Measurements from ENCODE around the gene SORCS1.

The SORCS1 gene

GRCh38 chr10:106982268-106982667 lies 182.2 kb downstream of the SORCS1 start:
- Mint-ChIP-seq H3K36me3 (ENCODE audit: insufficient read depth) (no peaks in the 10 kb centered on the region), H3K27ac (no peak overlapping the region), H3K27me3 (no peaks in the 10 kb centered on the region), H3K4me1 (ENCODE audit: low read depth in 2 of 2) (no peaks in the 10 kb centered on the region), H3K9me3 (peaks cover 3 to 7% of the 10 kb centered on the region in 2 donors), H3K4me3 (no peak overlapping the region)
- ATAC-seq (replicated peaks) (no peak), DNase-seq (no peak)

DNA sequence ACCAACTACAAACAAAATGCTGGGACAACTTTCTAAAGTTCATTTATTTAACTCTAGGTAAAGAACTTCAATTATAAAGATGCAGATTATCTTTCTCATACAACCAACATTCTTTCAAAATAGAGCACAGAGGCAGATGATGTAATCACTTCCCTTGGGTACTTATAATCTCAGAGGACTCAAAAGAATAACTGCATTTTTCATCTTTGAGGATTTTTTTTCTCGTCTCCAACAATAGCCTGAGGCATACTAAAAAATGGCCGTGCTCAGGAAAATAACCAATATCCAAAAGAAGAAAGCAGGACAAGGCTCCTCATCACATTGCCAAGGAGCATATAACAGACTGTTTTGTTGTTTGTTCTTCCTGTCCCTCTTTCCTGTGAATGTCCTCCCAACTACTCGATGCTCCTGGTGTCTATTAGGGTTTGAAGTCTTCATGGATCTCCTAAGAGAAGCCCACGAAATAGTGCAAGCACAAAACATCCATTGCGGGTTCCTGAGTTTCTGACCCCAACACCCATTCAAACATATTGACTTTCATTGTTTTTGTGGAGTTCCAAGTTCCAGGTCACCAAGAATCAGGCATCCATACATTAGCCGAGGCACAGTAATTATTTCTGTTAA lies 182.9 kb downstream of the SORCS1 start:
- no peak for DNase-seq
- no peaks in the 10 kb centered on the region for H3K36me3 Mint-ChIP-seq (ENCODE audit: insufficient read depth)
- no peak overlapping the region for H3K4me3 Mint-ChIP-seq
- H3K9me3 Mint-ChIP-seq, result peaks cover 3 to 7% of the 10 kb centered on the region in 2 donors
- H3K4me1 Mint-ChIP-seq (ENCODE audit: low read depth in 2 of 2), result no peaks in the 10 kb centered on the region
- H3K27ac Mint-ChIP-seq, result no peak overlapping the region
- H3K27me3 Mint-ChIP-seq, result no peaks in the 10 kb centered on the region
- no peak for ATAC-seq (replicated peaks)

GRCh38 chr10:106980495-106981451 lies 183.7 kb downstream of the SORCS1 start:
- ATAC-seq (replicated peaks), result no peak

DNA sequence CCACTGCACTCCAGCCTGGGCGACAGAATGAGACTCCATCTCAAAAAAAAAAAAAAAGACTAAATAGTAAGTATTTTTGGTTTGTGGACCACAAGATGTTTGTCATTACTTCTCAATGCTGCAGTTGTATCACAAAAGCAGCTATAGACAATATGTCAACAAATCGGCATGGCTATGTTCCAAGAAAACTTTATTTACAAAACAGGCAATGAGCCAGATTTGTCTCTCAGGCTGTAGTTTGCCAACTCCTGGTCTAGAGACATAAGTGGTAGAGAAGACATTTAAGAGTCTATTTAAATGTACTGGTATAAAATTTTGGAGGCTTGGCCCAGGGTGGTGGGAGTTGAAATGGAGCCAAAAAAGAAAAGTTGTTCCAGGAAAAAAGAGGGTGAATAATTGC lies 185.8 kb downstream of the SORCS1 start:
- Mint-ChIP-seq H3K27ac (no peak overlapping the region), H3K4me1 (ENCODE audit: low read depth in 2 of 2) (no peaks in the 10 kb centered on the region), H3K4me3 (no peak overlapping the region), H3K27me3 (no peaks in the 10 kb centered on the region), H3K36me3 (ENCODE audit: insufficient read depth) (no peaks in the 10 kb centered on the region), H3K9me3 (peaks cover 2 to 14% of the 10 kb centered on the region in 2 donors)
- DNase-seq (no peak), ATAC-seq (replicated peaks) (no peak)

More at GRCh38 chr10:106980495-106981451, 183.7 kb downstream of the SORCS1 start:
- H3K4me3 Mint-ChIP-seq, result no peak overlapping the region
- no peaks in the 10 kb centered on the region for H3K27me3 Mint-ChIP-seq
- no peaks in the 10 kb centered on the region for H3K36me3 Mint-ChIP-seq (ENCODE audit: insufficient read depth)
- peaks cover 2 to 7% of the 10 kb centered on the region in 2 donors for H3K9me3 Mint-ChIP-seq
- no peak for DNase-seq
- no peaks in the 10 kb centered on the region for H3K4me1 Mint-ChIP-seq (ENCODE audit: low read depth in 2 of 2)
- no peak overlapping the region for H3K27ac Mint-ChIP-seq

DNA sequence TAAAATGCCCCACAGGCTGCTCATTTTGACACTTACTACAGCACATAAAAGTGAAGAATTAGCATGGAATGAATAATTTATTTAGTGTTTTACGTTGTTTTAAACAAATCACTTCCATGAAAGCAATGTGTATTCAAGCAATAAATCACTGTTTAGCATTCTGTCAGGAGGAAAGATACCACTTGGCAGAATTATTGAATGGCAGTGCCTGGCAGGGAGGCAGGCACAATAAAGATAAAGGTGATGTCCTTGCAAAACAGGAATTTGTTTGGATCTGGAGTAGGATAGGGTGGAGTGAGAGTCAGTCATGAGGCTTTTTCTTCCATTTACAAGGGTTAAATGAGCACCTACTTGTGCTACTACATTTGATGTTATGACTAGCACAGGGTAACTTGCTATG lies 190.8 kb downstream of the SORCS1 start:
- no peak overlapping the region for H3K27ac Mint-ChIP-seq
- no peaks in the 10 kb centered on the region for H3K27me3 Mint-ChIP-seq
- H3K36me3 Mint-ChIP-seq (ENCODE audit: insufficient read depth), result no peaks in the 10 kb centered on the region
- no peaks in the 10 kb centered on the region for H3K4me1 Mint-ChIP-seq (ENCODE audit: low read depth in 2 of 2)
- H3K9me3 Mint-ChIP-seq, result peaks cover 2 to 7% of the 10 kb centered on the region in 2 donors
- ATAC-seq (replicated peaks), result no peak
- DNase-seq, result no peak
- no peak overlapping the region for H3K4me3 Mint-ChIP-seq

GRCh38 chr10:106973288-106973687 lies 191.2 kb downstream of the SORCS1 start:
- H3K4me3 Mint-ChIP-seq, result no peak overlapping the region
- H3K4me1 Mint-ChIP-seq (ENCODE audit: low read depth in 2 of 2), result no peaks in the 10 kb centered on the region
- H3K9me3 Mint-ChIP-seq, result peaks cover 2 to 7% of the 10 kb centered on the region in 2 donors
- ATAC-seq (replicated peaks), result no peak
- no peak overlapping the region for H3K27ac Mint-ChIP-seq
- DNase-seq, result no peak
- H3K27me3 Mint-ChIP-seq, result no peaks in the 10 kb centered on the region
- no peaks in the 10 kb centered on the region for H3K36me3 Mint-ChIP-seq (ENCODE audit: insufficient read depth)

GRCh38 chr10:106972381-106972780 lies 192.1 kb downstream of the SORCS1 start:
- Mint-ChIP-seq H3K36me3 (ENCODE audit: insufficient read depth) (no peaks in the 10 kb centered on the region), H3K27me3 (no peaks in the 10 kb centered on the region)
- ATAC-seq (replicated peaks), result no peak

DNA sequence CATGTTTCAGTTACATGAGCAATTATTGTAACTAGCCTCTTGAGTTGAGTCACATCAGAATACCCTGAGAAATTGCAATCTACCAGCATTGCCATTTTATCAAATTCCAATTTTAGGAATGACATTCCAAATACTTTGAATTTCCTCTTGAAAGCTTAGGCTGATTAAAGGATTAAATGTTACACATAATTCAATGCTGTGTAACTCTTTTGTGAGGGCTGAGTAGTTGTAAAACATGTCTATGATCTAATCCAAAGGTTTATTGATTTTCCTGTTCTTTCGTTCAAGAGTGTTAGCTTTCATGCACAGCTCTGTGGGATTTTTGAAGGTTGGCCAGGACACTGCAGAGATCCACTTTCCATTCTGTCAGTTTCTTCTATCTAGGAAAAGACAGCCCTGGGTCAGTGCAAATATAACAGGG lies 193.1 kb downstream of the SORCS1 start:
- H3K27ac Mint-ChIP-seq, result no peak overlapping the region
- H3K4me3 Mint-ChIP-seq, result no peak overlapping the region
- peaks cover 2 to 7% of the 10 kb centered on the region in 2 donors for H3K9me3 Mint-ChIP-seq
- ATAC-seq (replicated peaks) (no peak), DNase-seq (no peak)
- no peaks in the 10 kb centered on the region for H3K36me3 Mint-ChIP-seq (ENCODE audit: insufficient read depth)
- H3K4me1 Mint-ChIP-seq (ENCODE audit: low read depth in 2 of 2), result no peaks in the 10 kb centered on the region
- no peaks in the 10 kb centered on the region for H3K27me3 Mint-ChIP-seq

More at GRCh38 chr10:106972381-106972780, 192.1 kb downstream of the SORCS1 start:
- Mint-ChIP-seq H3K4me1 (ENCODE audit: low read depth in 2 of 2) (no peaks in the 10 kb centered on the region), H3K9me3 (peaks cover 2 to 7% of the 10 kb centered on the region in 2 donors), H3K4me3 (no peak overlapping the region), H3K27ac (no peak overlapping the region)
- no peak for DNase-seq

GRCh38 chr10:106967452-106967851 lies 197.1 kb downstream of the SORCS1 start:
- H3K4me1 Mint-ChIP-seq (ENCODE audit: low read depth in 2 of 2), result no peaks in the 10 kb centered on the region
- ATAC-seq (replicated peaks) (no peak), DNase-seq (no peak)
- no peaks in the 10 kb centered on the region for H3K27me3 Mint-ChIP-seq
- H3K4me3 Mint-ChIP-seq, result no peak overlapping the region
- H3K27ac Mint-ChIP-seq, result no peak overlapping the region
- no peaks in the 10 kb centered on the region for H3K36me3 Mint-ChIP-seq (ENCODE audit: insufficient read depth)
- H3K9me3 Mint-ChIP-seq, result peaks cover 4 to 7% of the 10 kb centered on the region in 2 donors

- DNase-seq (no peak), ATAC-seq (replicated peaks) (no peak)
- Mint-ChIP-seq H3K27ac (no peak overlapping the region), H3K27me3 (no peaks in the 10 kb centered on the region), H3K4me1 (ENCODE audit: low read depth in 2 of 2) (no peaks in the 10 kb centered on the region), H3K4me3 (no peak overlapping the region), H3K9me3 (peaks cover 5 to 8% of the 10 kb centered on the region in 2 donors), H3K36me3 (ENCODE audit: insufficient read depth) (no peaks in the 10 kb centered on the region)
These were observed 203.7 kb downstream of the SORCS1 start for GRCh38 chr10:106960812-106961211.

DNA sequence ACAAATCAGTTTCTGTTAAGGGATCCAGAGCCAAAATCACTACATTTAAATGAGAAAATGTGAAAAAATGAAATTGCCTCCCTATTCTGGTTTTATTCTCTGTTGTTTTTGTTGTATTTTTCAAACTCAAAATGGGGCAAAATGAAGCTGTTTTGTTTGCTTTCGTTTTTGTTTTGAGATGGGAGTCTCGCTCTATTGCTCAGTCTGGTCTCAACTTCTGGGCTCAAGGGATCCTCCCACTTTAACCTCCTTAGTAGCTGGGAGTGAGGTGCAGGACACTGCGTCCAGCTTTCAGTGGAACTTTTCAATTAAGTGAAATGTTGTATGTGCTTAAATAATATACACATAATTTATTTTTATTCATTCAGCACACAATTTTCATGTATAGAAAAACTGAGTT lies 205.0 kb downstream of the SORCS1 start:
- Mint-ChIP-seq H3K4me3 (no peak overlapping the region), H3K4me1 (ENCODE audit: low read depth in 2 of 2) (no peaks in the 10 kb centered on the region)

GRCh38 chr10:106958589-106959361 lies 205.7 kb downstream of the SORCS1 start:
- no peak for DNase-seq
- no peak for ATAC-seq (replicated peaks)
- H3K36me3 Mint-ChIP-seq (ENCODE audit: insufficient read depth), result no peaks in the 10 kb centered on the region
- H3K27me3 Mint-ChIP-seq, result no peaks in the 10 kb centered on the region
- H3K4me3 Mint-ChIP-seq, result no peak overlapping the region
- H3K9me3 Mint-ChIP-seq, result peaks cover 5 to 8% of the 10 kb centered on the region in 2 donors
- H3K4me1 Mint-ChIP-seq (ENCODE audit: low read depth in 2 of 2), result no peaks in the 10 kb centered on the region
- H3K27ac Mint-ChIP-seq, result no peak overlapping the region

More for the DNA sequence above, 205.0 kb downstream of the SORCS1 start:
- ATAC-seq (replicated peaks), result no peak
- H3K27me3 Mint-ChIP-seq, result no peaks in the 10 kb centered on the region
- no peaks in the 10 kb centered on the region for H3K36me3 Mint-ChIP-seq (ENCODE audit: insufficient read depth)
- H3K27ac Mint-ChIP-seq, result no peak overlapping the region
- peaks cover 5 to 8% of the 10 kb centered on the region in 2 donors for H3K9me3 Mint-ChIP-seq
- no peak for DNase-seq

DNA sequence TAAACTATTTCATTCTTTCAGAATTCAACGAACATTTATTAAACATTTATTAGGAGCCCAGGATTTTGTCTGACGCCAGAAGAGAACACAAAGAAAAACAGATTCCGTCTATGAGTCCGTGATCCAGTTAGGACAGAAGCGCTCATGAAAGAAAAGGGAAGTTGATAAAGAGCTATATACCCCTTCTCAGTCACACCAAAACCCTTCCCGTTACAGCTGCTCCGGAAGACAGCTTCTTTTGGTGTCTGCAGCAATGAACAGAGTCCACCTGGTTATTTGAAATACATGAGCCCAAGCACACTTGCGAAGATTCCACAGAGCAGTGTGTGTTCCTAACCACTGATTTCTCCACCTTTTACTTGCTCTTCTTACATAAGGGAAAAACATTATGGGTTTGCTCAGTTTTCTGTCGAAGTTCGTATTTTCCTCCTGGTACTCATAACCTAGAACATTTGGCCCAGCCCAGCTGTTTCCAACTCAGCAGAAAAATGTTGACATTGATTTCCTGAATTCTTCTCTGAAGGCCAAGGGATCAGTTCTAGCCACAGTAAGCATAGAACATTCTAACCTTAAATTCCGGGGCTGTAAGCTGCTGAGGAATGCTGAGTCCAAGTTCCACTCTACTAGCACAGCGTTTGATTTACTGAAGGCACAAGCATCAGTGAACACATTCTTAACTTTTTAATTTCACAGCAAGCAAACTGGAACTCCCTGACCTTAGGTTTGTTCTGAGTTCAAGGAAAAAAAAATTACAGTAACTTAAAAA lies 206.5 kb downstream of the SORCS1 start:
- DNase-seq, result no peak
- no peak overlapping the region for H3K27ac Mint-ChIP-seq
- no peak for ATAC-seq (replicated peaks)
- no peaks in the 10 kb centered on the region for H3K36me3 Mint-ChIP-seq (ENCODE audit: insufficient read depth)
- peaks cover 5 to 6% of the 10 kb centered on the region in 2 donors for H3K9me3 Mint-ChIP-seq
- no peaks in the 10 kb centered on the region for H3K4me1 Mint-ChIP-seq (ENCODE audit: low read depth in 2 of 2)
- H3K27me3 Mint-ChIP-seq, result no peaks in the 10 kb centered on the region
- no peak overlapping the region for H3K4me3 Mint-ChIP-seq

Measured in effector memory CD8-positive, alpha-beta T cell (primary cell).